ENCODE results near the gene LIPC. TPM values are rescaled to one million over a fixed set of nuclear protein-coding genes. Genes with fewer than 3 reads are reported as not detected.

Gene LIPC
- total RNA-seq, 1 donor = 0.73 TPM

DNA sequence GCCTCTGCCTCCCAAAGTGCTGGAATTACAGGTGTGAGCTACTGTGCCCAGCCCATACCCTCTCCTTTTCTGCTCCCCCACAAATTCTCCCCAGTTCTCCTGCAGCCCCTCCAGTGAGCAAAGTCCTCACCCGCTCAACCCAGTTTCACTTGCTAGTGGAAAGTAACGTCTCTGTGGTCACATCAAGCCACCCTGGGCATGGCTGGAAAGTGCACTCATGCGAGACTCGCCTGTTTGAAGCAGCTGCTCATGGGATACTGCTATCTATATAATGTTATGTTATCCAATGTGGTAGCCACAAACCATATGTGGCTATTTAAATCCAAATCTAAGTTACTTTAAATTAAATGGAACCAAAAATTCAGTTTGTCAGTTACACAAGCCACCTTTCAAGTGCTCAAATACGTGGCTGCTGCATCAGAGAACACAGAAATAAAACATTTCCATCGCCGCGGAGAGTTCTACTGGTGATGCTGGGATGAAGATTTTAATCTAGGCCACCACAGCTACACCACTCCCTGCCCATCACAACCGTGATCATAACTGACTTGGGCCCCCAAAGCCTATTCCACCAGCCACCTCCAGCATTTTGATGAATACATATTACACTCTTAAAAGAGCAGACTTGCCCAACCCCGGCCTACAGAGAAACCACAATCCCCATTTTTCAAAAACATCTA, 119.4 kb downstream of the LIPC start:
- Histone ChIP-seq H3K4me1 (ENCODE audit: insufficient read depth, low read length) (peaks cover 15% of the 10 kb centered on the region), H3K9me3 (ENCODE audit: low read depth, low read length) (no peaks in the 10 kb centered on the region), H3K4me3 (ENCODE audit: low read length) (no peak overlapping the region), H3K27me3 (ENCODE audit: insufficient read depth, low read length) (no peaks in the 10 kb centered on the region)

GRCh38 chr15:58551764-58552504, 120.1 kb downstream of the LIPC start:
- H3K27me3 ChIP-seq (ENCODE audit: insufficient read depth, low read length) = no peaks in the 10 kb centered on the region
- no peaks in the 10 kb centered on the region for H3K9me3 ChIP-seq (ENCODE audit: low read depth, low read length)
- no peak overlapping the region for H3K4me3 ChIP-seq (ENCODE audit: low read length)
- peaks cover 15% of the 10 kb centered on the region for H3K4me1 ChIP-seq (ENCODE audit: insufficient read depth, low read length)

- Histone ChIP-seq H3K4me1 (ENCODE audit: insufficient read depth, low read length) (peaks cover 15% of the 10 kb centered on the region), H3K4me3 (ENCODE audit: low read length) (no peak overlapping the region), H3K27me3 (ENCODE audit: insufficient read depth, low read length) (no peaks in the 10 kb centered on the region), H3K9me3 (ENCODE audit: low read depth, low read length) (no peaks in the 10 kb centered on the region)
Measured at GRCh38 chr15:58552505-58553364, 120.9 kb downstream of the LIPC start.

DNA sequence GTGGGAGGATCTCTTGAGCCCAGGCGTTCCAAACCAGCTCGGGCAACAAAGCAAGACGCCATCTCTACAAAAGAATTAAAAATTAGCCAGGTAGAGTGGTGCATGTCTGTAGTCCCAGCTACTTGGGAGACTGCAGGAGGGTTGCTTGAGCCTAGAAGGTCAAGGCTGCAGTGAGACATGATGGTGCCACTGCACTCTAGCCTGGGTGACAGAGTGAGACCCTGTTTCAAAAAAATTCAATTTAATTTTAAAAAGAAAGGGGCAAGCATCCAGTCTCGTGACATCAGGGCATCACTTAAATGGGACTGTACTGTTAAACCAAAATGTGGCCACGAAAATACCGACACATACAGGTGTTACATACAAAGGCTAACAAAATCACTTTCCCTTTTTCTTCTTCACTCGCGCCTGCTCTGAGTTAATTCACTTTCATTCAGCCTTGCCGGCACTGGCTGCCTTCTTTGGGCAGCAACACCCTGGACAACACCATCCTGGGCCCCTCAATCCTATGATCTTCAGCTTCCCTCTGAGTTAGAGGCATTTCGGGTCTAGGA, 121.7 kb downstream of the LIPC start:
- Histone ChIP-seq H3K4me1 (ENCODE audit: insufficient read depth, low read length) (peaks cover 15% of the 10 kb centered on the region), H3K4me3 (ENCODE audit: low read length) (no peak overlapping the region)

GRCh38 chr15:58554758-58555157, 123.0 kb downstream of the LIPC start:
- Histone ChIP-seq H3K9me3 (ENCODE audit: low read depth, low read length) (no peaks in the 10 kb centered on the region), H3K4me1 (ENCODE audit: insufficient read depth, low read length) (peaks cover 15% of the 10 kb centered on the region), H3K27me3 (ENCODE audit: insufficient read depth, low read length) (no peaks in the 10 kb centered on the region), H3K4me3 (ENCODE audit: low read length) (no peak overlapping the region)

More for the DNA sequence above, 121.7 kb downstream of the LIPC start:
- Histone ChIP-seq H3K9me3 (ENCODE audit: low read depth, low read length) (no peaks in the 10 kb centered on the region), H3K27me3 (ENCODE audit: insufficient read depth, low read length) (no peaks in the 10 kb centered on the region)

- Histone ChIP-seq H3K9me3 (ENCODE audit: low read depth, low read length) (no peaks in the 10 kb centered on the region), H3K4me3 (ENCODE audit: low read length) (no peak overlapping the region), H3K27me3 (ENCODE audit: insufficient read depth, low read length) (no peaks in the 10 kb centered on the region), H3K4me1 (ENCODE audit: insufficient read depth, low read length) (peaks cover 15% of the 10 kb centered on the region)
Measured at GRCh38 chr15:58555162-58556027, 123.6 kb downstream of the LIPC start.

- Histone ChIP-seq H3K9me3 (ENCODE audit: low read depth, low read length) (no peaks in the 10 kb centered on the region), H3K4me1 (ENCODE audit: insufficient read depth, low read length) (peaks cover 15% of the 10 kb centered on the region), H3K27me3 (ENCODE audit: insufficient read depth, low read length) (no peaks in the 10 kb centered on the region), H3K4me3 (ENCODE audit: low read length) (no peak overlapping the region)
Measured at GRCh38 chr15:58556028-58556361, 124.2 kb downstream of the LIPC start.

DNA sequence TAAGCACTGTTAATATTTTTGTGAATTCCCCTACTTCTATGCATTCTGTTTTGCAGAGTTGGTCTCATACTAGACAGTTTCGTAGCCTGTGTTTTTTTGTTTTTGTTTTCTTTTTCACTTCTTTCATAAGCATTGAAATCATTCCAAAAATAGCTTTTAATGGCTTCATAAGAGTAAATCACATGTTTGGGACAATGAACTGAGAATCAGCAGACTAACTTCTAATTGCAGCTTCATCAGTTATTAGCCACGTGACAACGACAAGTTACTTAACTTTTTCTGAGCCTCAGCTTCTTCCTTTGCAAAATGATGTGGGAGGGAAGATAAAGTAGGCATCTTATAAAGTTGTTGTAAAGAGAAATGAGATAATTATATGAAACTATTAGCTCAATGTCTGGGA, 124.8 kb downstream of the LIPC start:
- H3K4me1 ChIP-seq (ENCODE audit: insufficient read depth, low read length) = peaks cover 9% of the 10 kb centered on the region
- H3K27me3 ChIP-seq (ENCODE audit: insufficient read depth, low read length) = no peaks in the 10 kb centered on the region
- no peaks in the 10 kb centered on the region for H3K9me3 ChIP-seq (ENCODE audit: low read depth, low read length)
- no peak overlapping the region for H3K4me3 ChIP-seq (ENCODE audit: low read length)

DNA sequence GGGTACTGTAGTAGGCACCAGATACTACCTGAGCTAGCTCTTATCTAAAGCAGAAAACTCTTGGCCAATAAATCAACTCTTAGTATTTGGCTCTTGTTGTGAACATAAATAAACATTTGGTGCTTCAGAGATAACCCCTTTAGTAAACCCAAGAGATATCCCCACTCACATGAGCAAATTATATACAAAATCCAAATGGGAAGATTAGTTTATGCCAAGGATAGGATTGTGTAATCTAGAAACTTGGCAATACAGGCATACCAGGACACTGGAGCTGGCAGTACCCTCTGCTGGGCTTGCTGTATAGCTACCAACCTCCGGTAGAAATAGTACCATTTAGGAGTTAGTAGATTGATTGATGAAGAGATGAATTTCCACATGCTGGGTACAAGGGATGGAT, 127.0 kb downstream of the LIPC start:
- Histone ChIP-seq H3K27me3 (ENCODE audit: insufficient read depth, low read length) (no peaks in the 10 kb centered on the region), H3K4me1 (ENCODE audit: insufficient read depth, low read length) (peaks cover 3% of the 10 kb centered on the region), H3K4me3 (ENCODE audit: low read length) (no peak overlapping the region), H3K9me3 (ENCODE audit: low read depth, low read length) (no peaks in the 10 kb centered on the region)

GRCh38 chr15:58559904-58560588, 128.3 kb downstream of the LIPC start:
- Histone ChIP-seq H3K4me1 (ENCODE audit: insufficient read depth, low read length) (no peaks in the 10 kb centered on the region), H3K27me3 (ENCODE audit: insufficient read depth, low read length) (no peaks in the 10 kb centered on the region), H3K4me3 (ENCODE audit: low read length) (no peak overlapping the region), H3K9me3 (ENCODE audit: low read depth, low read length) (no peaks in the 10 kb centered on the region)

DNA sequence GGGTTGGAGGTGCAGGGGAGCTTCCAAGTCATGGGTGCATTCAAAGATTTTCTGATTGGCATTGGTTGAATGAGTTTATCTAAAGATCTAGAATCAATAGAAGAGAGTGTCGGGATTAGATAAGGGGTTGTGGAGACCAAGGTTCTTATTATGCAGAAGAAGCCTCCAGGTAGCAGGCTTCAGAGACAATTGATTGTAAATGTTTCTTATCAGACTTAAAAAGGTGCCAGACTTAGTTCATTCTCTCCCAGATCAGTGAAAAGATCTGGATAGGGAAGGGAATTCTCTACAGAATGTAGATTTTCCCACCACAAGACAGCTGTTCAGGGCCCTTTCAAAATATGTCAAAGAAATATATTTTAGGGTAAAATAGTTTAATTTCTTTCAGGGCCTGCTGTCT, 129.5 kb downstream of the LIPC start:
- no peak overlapping the region for H3K4me3 ChIP-seq (ENCODE audit: low read length)
- H3K9me3 ChIP-seq (ENCODE audit: low read depth, low read length) = no peaks in the 10 kb centered on the region
- H3K27me3 ChIP-seq (ENCODE audit: insufficient read depth, low read length) = no peaks in the 10 kb centered on the region
- H3K4me1 ChIP-seq (ENCODE audit: insufficient read depth, low read length) = no peaks in the 10 kb centered on the region

DNA sequence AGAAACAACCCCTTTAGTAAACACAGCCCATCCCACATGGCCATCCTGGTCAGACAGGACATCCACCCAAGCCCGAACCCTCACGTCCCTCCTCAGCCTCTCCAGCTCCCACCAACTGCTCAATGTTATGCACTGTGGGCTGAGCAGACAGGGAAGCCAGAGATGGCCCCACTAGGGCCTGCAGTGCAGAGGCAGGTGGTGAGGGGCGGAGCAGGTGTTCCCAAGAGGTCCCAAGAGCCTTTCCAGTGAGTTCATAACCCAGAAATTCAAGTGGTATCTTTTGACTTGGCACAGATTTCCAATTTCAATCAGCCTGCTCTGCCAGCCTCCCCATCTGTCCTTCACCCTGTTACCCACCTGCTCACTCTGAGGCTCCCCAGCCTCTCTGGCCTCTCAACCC, 130.3 kb downstream of the LIPC start:
- Histone ChIP-seq H3K9me3 (ENCODE audit: low read depth, low read length) (no peaks in the 10 kb centered on the region), H3K27me3 (ENCODE audit: insufficient read depth, low read length) (no peaks in the 10 kb centered on the region), H3K4me3 (ENCODE audit: low read length) (no peak overlapping the region), H3K4me1 (ENCODE audit: insufficient read depth, low read length) (no peaks in the 10 kb centered on the region)

DNA sequence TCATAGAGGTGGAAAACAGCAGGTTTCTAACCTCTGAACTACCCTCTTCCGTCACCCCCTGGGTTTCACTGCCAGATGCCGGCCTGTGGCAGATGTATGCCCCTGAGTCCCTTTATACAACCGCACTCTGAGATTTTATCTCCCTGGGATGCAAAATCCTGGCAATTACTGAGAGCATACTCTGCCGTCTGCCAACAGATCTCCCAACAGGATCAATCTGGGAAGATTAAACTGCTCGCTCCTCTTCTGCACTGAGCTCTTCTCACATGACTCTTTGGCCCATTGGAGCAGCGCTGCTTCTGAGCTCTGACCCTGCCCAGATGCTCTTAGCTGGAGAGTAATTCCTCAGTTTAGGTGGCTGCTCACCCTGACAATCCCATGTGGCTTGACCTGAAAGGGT, 133.2 kb downstream of the LIPC start:
- Histone ChIP-seq H3K27me3 (ENCODE audit: insufficient read depth, low read length) (no peaks in the 10 kb centered on the region), H3K9me3 (ENCODE audit: low read depth, low read length) (no peaks in the 10 kb centered on the region), H3K4me1 (ENCODE audit: insufficient read depth, low read length) (peaks cover 5% of the 10 kb centered on the region), H3K4me3 (ENCODE audit: low read length) (no peak overlapping the region)

GRCh38 chr15:58565619-58566018, 133.8 kb downstream of the LIPC start:
- H3K27me3 ChIP-seq (ENCODE audit: insufficient read depth, low read length) = no peaks in the 10 kb centered on the region

More at GRCh38 chr15:58565619-58566018, 133.8 kb downstream of the LIPC start:
- no peaks in the 10 kb centered on the region for H3K9me3 ChIP-seq (ENCODE audit: low read depth, low read length)
- H3K4me3 ChIP-seq (ENCODE audit: low read length) = no peak overlapping the region
- H3K4me1 ChIP-seq (ENCODE audit: insufficient read depth, low read length) = peaks cover 5% of the 10 kb centered on the region
